Body of pancreas (tissue), 4 donors: Measurements from ENCODE around the gene YAE1. TPM values are rescaled to one million over a fixed set of nuclear protein-coding genes. Genes with fewer than 3 reads are reported as not detected.

Source experiments
- ATAC-seq: fragments of 150-250 bp; one replicate; pipeline ENCODE4 v1.9.1; 2016
- DNase-seq, 4 donors: peaks; one replicate each; pipeline ENCODE4 v3.0.0-alpha.2; 2019
- H3K27ac ChIP-seq, 4 donors: fragments of 200-600 bp; sonication (generic); 1 replicate in 3 of 4; 2 replicates in 1 of 4; pipeline versions ENCODE4 v1.5.1 to v1.6.1; 2016 to 2019; ENCODE audit warnings: mild to moderate bottlenecking in 1 of 4, mixed read lengths in 1 of 4, moderate library complexity in 1 of 4
- H3K27me3 ChIP-seq, 2 donors: fragments of 200-600 bp; sonication (generic); one replicate each; pipeline ENCODE4 v1.6.0; 2016; ENCODE audit warnings: mild to moderate bottlenecking in 1 of 2
- H3K36me3 ChIP-seq, 2 donors: fragments of 200-600 bp; sonication (generic); replicated peaks in 1 of 2; 2 replicates each; pipeline ENCODE4 v1.5.1; 2016; ENCODE audit warnings: low read depth in 2 of 2; ENCODE audit not compliant: insufficient read depth in 1 of 2
- H3K4me1 ChIP-seq: fragments of 200-600 bp; sonication (generic); one replicate; pipeline ENCODE4 v1.6.0; 2016
- H3K4me3 ChIP-seq, 2 donors: fragments of 200-600 bp; sonication (generic); 1 replicate in 1 of 2; 2 replicates in 1 of 2; pipeline ENCODE4 v1.5.1; 2016 to 2019
- H3K9me3 ChIP-seq, 3 donors: fragments of 200-600 bp; sonication (generic); 1 replicate in 2 of 3; 2 replicates in 1 of 3; pipeline ENCODE4 v1.5.1; 2016
- POLR2A ChIP-seq, 3 donors: fragments of 450-650 bp; IDR thresholded peaks; one replicate each; pipeline ENCODE4 v1.6.1; 2016; ENCODE audit warnings: antibody characterized with exemption in 3 of 3, mild to moderate bottlenecking in 2 of 3
- WGBS, 2 donors: methylation state at CpG; one replicate each; pipeline ENCODE4 v1.1.5; 2017; 5-methylcytosine and 5-hydroxymethylcytosine counted together
- intact Hi-C: fragments of 100-400 bp; cut with DNase I; formaldehyde crosslinking; loops from one replicate; pipeline ENCODE4 v1.15.1; 2023
- total RNA-seq, 2 donors: library from RNA; depleted of rRNA; stranded (reverse); fragments of >200 nt; gene quantifications; one replicate each; pipeline ENCODE4 v1.1.0, GENCODE V29; 2016
- TF ChIP-seq, protein P1 (sequence below), 7 experiments: fragments of 450-650 bp in 4 of 7; fragments of 200-600 bp in 3 of 7; sonication (generic) in 3 of 7; IDR thresholded peaks; one replicate each; pipeline ENCODE4 v1.5.1; 2016 to 2019; ENCODE audit warnings: antibody characterized with exemption in 7 of 7

YAE1 gene
- total RNA-seq, 2 donors from 2014 or later, result 6.6 to 9.9 TPM

DNA sequence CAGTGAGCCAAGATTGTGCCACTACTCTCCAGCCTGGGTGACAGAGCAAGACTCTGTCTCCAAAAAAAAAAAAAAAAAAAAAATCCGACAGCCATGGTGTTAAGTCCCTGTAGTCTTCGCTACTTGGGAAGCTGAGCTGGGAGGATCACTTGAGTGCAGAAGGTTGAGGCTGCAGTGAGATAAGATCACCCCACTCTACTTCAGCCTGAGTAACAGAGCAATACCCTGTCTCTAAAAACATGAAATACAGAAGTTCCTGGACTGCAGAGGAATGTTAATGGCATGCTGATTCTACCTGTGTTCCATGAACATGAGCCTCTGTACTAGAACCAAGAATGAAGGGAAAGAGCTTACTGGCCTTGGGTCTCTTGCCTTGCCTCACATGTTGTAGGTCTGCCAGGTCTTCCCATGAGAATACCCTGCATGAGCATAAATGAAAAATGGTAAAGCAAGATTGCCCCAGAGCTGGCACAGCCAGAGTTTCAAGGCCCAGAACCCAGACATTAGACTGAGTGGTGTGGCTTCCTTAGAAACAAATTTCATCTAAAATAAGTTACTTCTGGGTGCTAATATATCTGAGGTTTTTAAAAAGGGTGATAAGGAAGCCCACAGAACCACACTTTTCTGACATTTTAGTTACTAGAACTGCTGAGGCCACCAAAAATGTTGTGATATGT, 8.6 kb downstream of the YAE1 start:
- Histone ChIP-seq H3K27ac (no peak overlapping the region), H3K9me3 (no peaks in the 10 kb centered on the region), H3K36me3 (peaks cover 0 to 4% of the 10 kb centered on the region in 2 donors), H3K4me1 (no peaks in the 10 kb centered on the region), H3K4me3 (no peak overlapping the region), H3K27me3 (no peaks in the 10 kb centered on the region)
- intact Hi-C loops, result no loop called here
- WGBS, 2 donors, result 88 to 100% methylated on average over 2 of the region's 2 CpGs
- TF ChIP-seq, protein P1, sequence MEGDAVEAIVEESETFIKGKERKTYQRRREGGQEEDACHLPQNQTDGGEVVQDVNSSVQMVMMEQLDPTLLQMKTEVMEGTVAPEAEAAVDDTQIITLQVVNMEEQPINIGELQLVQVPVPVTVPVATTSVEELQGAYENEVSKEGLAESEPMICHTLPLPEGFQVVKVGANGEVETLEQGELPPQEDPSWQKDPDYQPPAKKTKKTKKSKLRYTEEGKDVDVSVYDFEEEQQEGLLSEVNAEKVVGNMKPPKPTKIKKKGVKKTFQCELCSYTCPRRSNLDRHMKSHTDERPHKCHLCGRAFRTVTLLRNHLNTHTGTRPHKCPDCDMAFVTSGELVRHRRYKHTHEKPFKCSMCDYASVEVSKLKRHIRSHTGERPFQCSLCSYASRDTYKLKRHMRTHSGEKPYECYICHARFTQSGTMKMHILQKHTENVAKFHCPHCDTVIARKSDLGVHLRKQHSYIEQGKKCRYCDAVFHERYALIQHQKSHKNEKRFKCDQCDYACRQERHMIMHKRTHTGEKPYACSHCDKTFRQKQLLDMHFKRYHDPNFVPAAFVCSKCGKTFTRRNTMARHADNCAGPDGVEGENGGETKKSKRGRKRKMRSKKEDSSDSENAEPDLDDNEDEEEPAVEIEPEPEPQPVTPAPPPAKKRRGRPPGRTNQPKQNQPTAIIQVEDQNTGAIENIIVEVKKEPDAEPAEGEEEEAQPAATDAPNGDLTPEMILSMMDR (IDR thresholded peaks at IDR 0.05), result no peak
- no peak for TF ChIP-seq POLR2A (IDR thresholded peaks at IDR 0.05)
- ATAC-seq (no peak), DNase-seq (no peak)

DNA sequence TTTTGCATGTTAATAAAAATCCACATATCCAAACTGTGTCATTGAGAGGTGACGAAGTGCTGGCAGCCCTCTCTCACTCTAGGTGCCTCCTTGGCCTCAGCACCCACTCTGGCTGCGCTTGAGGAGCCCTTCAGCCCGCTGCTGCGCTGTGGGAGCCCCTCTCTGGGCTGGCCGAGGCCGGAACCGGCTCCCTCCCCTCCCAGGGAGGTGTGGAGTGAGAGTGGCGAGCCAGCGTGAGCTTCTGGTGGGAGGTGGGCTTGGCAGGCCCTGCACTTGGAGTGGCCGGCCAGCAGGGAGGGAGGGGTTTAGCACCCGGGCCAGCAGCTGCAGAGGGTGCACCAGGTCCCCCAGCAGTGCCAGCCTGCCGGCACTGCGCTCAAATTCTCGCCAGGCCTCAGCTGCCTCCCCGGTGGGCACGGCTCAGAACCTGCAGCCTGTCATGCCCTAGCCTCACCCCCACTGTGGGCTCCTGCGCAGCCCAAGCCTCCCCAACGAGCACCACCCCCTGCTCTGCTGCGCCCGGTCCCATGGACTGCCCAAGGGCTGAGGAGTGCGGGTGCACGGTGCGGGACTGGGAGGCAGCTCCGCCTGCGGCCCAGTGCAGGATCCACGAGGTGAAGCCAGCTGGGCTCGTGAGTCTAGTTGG, 11.1 kb downstream of the YAE1 start:
- no peak overlapping the region for H3K4me3 ChIP-seq
- H3K9me3 ChIP-seq, result no peaks in the 10 kb centered on the region
- ATAC-seq, result no peak
- DNase-seq, result no peak
- H3K27me3 ChIP-seq, result no peaks in the 10 kb centered on the region
- peaks cover 0 to 2% of the 10 kb centered on the region in 2 donors for H3K36me3 ChIP-seq
- no peak overlapping the region for H3K27ac ChIP-seq
- 93 to 95% methylated on average over 8 to 27 of the region's 27 CpGs for WGBS, 2 donors
- no peak for TF ChIP-seq POLR2A (IDR thresholded peaks at IDR 0.05)
- TF ChIP-seq, protein P1 (IDR thresholded peaks at IDR 0.05), result no peak
- no peaks in the 10 kb centered on the region for H3K4me1 ChIP-seq
- intact Hi-C loops, result no loop called here

DNA sequence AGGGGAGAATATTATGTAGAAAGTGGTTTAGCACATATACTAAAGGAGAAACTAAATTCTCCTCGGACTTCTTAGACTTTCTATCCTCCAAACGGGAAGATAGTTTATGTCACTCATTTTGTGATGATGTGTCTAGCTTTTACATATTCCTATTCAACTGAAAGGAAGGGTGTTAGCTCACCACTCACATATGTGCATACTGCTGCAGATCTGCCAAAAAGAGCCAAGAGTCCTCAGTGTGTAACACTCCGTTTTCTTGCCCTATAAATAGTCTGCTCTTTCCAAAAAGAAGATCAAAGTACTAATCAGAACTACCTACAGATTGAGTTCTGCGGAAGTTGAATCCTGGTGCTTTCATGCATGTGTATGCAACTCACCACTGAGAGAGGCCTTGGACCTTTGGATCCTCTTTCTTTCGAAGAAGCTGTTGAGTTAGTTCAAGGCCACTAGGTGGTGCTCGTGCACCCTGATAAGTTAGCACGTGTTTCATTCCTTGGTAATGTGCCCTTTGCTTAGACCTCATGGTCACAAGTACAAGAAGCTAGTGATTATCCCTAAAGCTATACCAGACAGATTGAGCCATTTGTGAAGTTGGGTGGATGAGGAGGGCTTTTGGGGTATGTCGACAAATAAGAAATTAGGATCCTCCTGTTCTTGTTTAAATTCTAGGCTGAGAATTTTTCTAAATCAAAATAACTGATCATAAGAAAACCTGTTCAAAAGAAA, 14.1 kb downstream of the YAE1 start:
- Histone ChIP-seq H3K4me3 (no peak overlapping the region), H3K4me1 (no peaks in the 10 kb centered on the region), H3K36me3 (peaks cover 0 to 2% of the 10 kb centered on the region in 2 donors), H3K27me3 (no peaks in the 10 kb centered on the region), H3K27ac (no peak overlapping the region), H3K9me3 (no peaks in the 10 kb centered on the region)
- DNase-seq, result peak; percentile 85 to 92 (median 88)
- intact Hi-C loops, result loop anchor here (5.0 kb wide), 1 partner anchor 167 kb away; no protein-coding TSS in a partner anchor
- WGBS, 2 donors, result 6 to 14% methylated on average over 8 of the region's 8 CpGs
- no peak for TF ChIP-seq POLR2A (IDR thresholded peaks at IDR 0.05)
- TF ChIP-seq, protein P1 (IDR thresholded peaks at IDR 0.05), result peak; percentile 47 to 96 (median 90)
- peak; percentile 97 for ATAC-seq

DNA sequence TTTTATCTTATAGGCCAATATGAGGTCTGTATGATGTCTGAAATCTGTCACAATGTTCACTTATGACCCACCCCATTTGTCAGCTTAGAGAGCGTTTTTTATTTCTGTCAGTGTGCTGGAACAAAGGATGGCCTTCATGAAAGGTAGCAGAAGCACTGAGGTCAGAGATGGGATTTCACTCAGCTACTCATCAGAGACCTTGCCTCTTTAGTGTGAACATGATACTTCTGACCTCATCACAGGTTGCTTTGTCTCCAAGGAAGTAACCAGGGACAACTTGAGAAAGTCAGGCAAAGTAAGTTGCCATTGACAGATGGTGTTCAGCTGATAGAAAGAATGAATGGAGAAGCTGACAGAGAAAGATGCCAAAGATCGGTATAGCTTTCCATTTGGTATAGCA, 16.3 kb downstream of the YAE1 start:
- DNase-seq, result no peak
- H3K9me3 ChIP-seq, result no peaks in the 10 kb centered on the region
- H3K36me3 ChIP-seq, result peaks cover 0 to 2% of the 10 kb centered on the region in 2 donors
- intact Hi-C loops, result loop anchor here (5.0 kb wide), 1 partner anchor 165 kb away; no protein-coding TSS in a partner anchor
- H3K4me1 ChIP-seq, result no peaks in the 10 kb centered on the region
- 69 to 76% methylated on average over 2 of the region's 2 CpGs for WGBS, 2 donors
- ATAC-seq, result no peak
- H3K27ac ChIP-seq, result no peak overlapping the region
- no peak overlapping the region for H3K4me3 ChIP-seq
- TF ChIP-seq, protein P1 (IDR thresholded peaks at IDR 0.05), result no peak
- TF ChIP-seq POLR2A (IDR thresholded peaks at IDR 0.05), result no peak
- H3K27me3 ChIP-seq, result no peaks in the 10 kb centered on the region
